Stomach smooth muscle (tissue), 2 donors: Measurements from ENCODE around the gene VCL.
"Not testable (repeated sequence)": the region's sequence is repeated elsewhere in the genome, so short reads cannot be mapped to it uniquely, and the experiment has no call there.

Experiments used
- H3K27ac ChIP-seq: one replicate; pipeline ENCODE4 v1.7.0; 2013; ENCODE audit warnings: mild to moderate bottlenecking, low read length, inconsistent platforms
- H3K27me3 ChIP-seq, 2 donors: one replicate each; pipeline ENCODE4 v1.7.0; 2013; ENCODE audit warnings: low read length in 2 of 2; ENCODE audit not compliant: insufficient read depth in 2 of 2, control insufficient read depth in 1 of 2
- H3K36me3 ChIP-seq, 2 donors: one replicate each; pipeline ENCODE4 v1.7.0; 2013; ENCODE audit warnings: low read length in 2 of 2; ENCODE audit not compliant: control insufficient read depth in 2 of 2, insufficient read depth in 2 of 2
- H3K4me1 ChIP-seq: one replicate; pipeline ENCODE4 v1.7.0; 2013; ENCODE audit warnings: low read length; ENCODE audit not compliant: control insufficient read depth, insufficient read depth
- H3K4me3 ChIP-seq, 2 donors: one replicate each; pipeline ENCODE4 v1.7.0; 2013; ENCODE audit warnings: low read length in 2 of 2
- H3K9ac ChIP-seq, 2 donors: one replicate each; pipeline ENCODE4 v1.7.0; 2013; ENCODE audit warnings: low read length in 2 of 2, mild to moderate bottlenecking in 1 of 2
- H3K9me3 ChIP-seq, 2 donors: one replicate each; pipeline ENCODE4 v1.7.0; 2013; ENCODE audit warnings: low read length in 2 of 2; ENCODE audit not compliant: control insufficient read depth in 2 of 2
- donor health status: healthy.
- donor health status: Pancreatic carcinoma.

VCL gene

DNA sequence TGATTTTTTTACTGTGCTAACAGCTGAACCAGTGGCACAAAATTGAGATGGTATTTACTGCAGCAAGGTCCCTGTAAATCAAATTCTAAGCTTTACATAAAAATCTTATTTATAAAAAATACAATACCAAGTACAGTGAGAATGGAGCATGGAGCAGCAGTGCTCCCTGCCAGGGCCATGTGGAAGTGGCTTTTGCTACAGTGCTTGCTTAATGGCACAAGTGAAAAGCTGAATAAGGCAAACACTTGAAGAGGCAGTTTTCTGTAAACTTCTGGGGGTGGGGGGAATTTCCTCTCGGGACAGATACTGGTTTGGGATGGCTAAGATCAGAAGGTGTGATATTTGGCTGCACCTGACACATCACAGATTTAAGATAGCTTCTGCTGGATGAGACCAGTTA is 125.2 kb downstream of the VCL start:
- H3K27ac ChIP-seq = no peak overlapping the region
- H3K9ac ChIP-seq = no peak overlapping the region
- peaks cover 6% of the 10 kb centered on the region for H3K4me1 ChIP-seq
- H3K4me3 ChIP-seq = no peak overlapping the region
- peaks cover 47 to 50% of the 10 kb centered on the region in 2 donors for H3K36me3 ChIP-seq
- H3K9me3 ChIP-seq = no peaks in the 10 kb centered on the region
- no peaks in the 10 kb centered on the region for H3K27me3 ChIP-seq

DNA sequence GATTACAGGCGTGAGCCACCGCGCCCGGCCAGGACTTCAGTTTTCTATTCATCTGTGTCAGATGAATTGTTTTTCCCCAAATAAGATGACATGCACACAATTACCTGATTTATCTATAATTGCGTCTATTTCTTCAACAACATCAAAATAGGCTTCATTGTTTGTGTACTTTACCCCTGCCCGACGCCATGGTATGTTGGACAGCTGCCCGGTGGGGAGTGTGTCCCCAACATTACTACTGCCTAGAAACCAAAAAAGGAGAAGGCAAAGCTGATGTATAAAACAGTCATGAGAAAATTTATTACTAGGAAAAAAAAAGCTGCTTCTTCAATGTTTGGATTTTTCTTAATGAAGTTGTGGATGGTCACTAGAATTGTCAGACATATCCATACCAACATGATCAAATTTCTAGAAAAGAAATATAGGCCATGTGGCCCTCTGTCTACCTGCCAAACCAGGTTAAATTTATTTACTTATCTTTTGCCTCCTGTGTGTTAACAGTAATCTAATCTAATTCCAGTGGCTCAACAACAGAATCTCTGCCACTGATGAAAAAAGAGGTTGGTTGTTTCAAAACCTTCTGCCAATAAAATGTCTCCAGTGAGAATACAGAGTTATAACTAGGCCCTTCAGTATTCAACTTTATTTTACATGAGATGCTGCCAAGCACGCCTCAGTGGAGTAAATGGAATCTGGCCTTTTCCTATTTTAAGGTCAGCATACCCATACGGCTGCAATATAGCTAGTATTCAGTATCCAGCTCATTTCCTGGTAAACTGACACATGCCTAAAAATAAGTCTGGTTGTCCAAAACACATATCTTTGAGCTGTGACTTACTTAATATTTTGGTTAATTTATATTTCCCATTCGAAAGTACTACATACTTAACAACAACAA is 136.3 kb downstream of the VCL start:
- H3K9me3 ChIP-seq = no peaks in the 10 kb centered on the region
- peaks cover 34 to 48% of the 10 kb centered on the region in 2 donors for H3K36me3 ChIP-seq
- no peaks in the 10 kb centered on the region for H3K27me3 ChIP-seq
- H3K4me1 ChIP-seq = no peaks in the 10 kb centered on the region
- no peak overlapping the region for H3K4me3 ChIP-seq
- no peak overlapping the region for H3K27ac ChIP-seq
- no peak overlapping the region for H3K9ac ChIP-seq

DNA sequence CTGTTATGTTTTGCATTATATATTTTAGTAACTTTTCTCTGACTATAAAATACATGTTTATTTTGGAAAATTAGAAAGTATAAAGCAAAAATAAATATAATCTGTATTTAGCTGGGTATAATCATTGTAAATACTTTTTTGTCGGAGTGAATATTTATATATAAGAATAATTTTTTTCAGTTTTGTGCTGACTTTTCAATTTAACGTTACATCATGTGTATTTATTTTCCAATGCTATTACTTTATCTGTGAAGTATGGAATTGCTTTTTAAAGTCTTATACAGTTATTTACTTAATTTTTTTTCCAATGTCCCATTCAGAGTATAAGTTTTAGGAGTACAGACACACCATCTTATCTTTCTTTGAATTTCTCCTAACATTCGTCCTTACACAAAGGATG is 137.5 kb downstream of the VCL start:
- no peak overlapping the region for H3K27ac ChIP-seq
- H3K9me3 ChIP-seq = no peaks in the 10 kb centered on the region
- H3K9ac ChIP-seq = no peak overlapping the region
- H3K4me3 ChIP-seq = no peak overlapping the region
- H3K36me3 ChIP-seq = peaks cover 28 to 43% of the 10 kb centered on the region in 2 donors
- no peaks in the 10 kb centered on the region for H3K27me3 ChIP-seq
- no peaks in the 10 kb centered on the region for H3K4me1 ChIP-seq

DNA sequence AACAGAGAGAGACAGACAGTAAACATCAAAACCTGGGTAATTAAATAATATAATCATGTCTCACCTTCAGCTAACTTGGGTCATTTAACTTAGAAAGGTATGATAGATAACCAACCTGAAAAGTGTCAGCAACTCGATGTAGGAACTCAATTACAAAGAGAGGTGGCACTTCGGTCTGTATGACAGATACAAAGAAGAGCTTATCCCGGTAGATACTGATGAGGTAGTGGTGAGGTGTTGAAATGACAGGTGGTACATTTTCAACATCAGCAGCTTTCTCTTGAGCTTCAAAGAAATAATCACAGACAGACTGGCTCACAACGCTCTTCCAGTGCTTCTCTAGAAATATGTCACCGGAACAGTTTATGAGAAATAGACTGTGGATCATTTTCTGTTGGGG is 140.1 kb downstream of the VCL start:
- H3K36me3 ChIP-seq = peaks cover 21 to 37% of the 10 kb centered on the region in 2 donors

DNA sequence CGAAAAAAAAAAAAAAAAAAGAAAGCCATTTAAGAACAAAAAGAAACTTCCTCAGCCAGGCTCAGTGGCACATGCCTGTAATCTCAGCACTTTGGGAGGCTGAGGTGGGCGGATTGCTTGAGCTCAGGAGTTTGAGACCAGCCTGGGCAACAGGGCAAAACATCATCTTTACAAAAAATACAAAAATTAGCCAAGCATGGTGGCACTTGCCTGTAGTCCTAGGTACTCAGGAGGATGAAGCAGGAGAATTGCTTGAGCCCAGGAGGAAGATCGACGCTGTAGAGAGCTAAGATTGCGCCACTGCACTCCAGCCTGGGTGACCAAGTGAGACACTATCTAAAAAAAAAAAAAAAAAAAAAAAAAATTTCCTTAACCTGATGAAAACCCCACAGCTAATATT is 140.7 kb downstream of the VCL start:
- not testable (repeated sequence) for H3K27me3 ChIP-seq, H3K4me3 ChIP-seq, H3K27ac ChIP-seq, H3K9me3 ChIP-seq, H3K9ac ChIP-seq, H3K4me1 ChIP-seq
- H3K36me3 ChIP-seq = peaks cover 19 to 37% of the 10 kb centered on the region in 2 donors

More for the DNA sequence above, 140.1 kb downstream of the VCL start:
- no peak overlapping the region for H3K4me3 ChIP-seq
- H3K27ac ChIP-seq = no peak overlapping the region
- H3K4me1 ChIP-seq = no peaks in the 10 kb centered on the region
- no peaks in the 10 kb centered on the region for H3K9me3 ChIP-seq
- no peak overlapping the region for H3K9ac ChIP-seq
- no peaks in the 10 kb centered on the region for H3K27me3 ChIP-seq

DNA sequence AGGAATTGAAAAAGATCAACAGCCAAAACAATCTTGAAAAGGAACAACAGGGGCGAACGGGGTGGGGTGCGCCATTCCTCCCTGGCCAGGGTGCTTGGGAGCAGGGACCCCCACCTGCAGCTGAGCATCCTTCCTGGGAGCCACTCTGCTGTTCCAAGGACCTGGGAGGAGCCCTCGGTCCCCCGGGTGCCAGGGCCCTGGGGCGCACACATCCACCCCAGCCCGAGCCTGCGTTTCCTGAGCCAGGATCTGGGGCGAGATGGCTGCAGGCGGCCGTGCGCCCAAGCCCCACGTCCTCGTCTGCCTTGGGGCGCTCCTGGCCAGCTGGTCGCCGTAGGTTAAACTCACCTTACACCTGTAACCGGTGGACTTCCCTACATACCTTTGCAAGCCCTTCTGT is 142.1 kb downstream of the VCL start:
- Histone ChIP-seq H3K9ac (no peak overlapping the region), H3K4me1 (peaks cover 3% of the 10 kb centered on the region), H3K27ac (no peak overlapping the region), H3K36me3 (peaks cover 15 to 27% of the 10 kb centered on the region in 2 donors), H3K4me3 (no peak overlapping the region), H3K9me3 (no peaks in the 10 kb centered on the region), H3K27me3 (no peaks in the 10 kb centered on the region)

DNA sequence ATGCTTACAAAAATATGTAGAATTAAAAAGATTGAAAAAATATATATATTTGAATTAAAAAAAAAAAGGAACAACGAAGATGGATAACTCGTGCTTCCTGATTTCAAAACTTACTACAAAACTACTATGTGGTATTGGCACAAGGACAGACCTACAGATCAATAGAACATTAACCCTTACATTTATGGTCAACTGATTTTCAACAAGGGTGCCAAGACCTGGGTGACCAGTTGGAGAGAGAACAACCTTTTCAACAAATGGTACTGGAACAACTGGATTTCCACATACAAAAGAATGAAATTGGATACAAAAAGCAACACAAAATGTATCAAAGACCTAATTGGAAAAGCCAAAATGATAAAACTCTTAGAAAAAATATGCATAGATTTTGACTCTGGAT is 142.6 kb downstream of the VCL start:
- H3K36me3 ChIP-seq = peaks cover 15 to 25% of the 10 kb centered on the region in 2 donors
- no peak overlapping the region for H3K9ac ChIP-seq
- no peaks in the 10 kb centered on the region for H3K27me3 ChIP-seq
- H3K4me3 ChIP-seq = no peak overlapping the region
- peaks cover 3% of the 10 kb centered on the region for H3K4me1 ChIP-seq
- no peak overlapping the region for H3K27ac ChIP-seq
- no peaks in the 10 kb centered on the region for H3K9me3 ChIP-seq

DNA sequence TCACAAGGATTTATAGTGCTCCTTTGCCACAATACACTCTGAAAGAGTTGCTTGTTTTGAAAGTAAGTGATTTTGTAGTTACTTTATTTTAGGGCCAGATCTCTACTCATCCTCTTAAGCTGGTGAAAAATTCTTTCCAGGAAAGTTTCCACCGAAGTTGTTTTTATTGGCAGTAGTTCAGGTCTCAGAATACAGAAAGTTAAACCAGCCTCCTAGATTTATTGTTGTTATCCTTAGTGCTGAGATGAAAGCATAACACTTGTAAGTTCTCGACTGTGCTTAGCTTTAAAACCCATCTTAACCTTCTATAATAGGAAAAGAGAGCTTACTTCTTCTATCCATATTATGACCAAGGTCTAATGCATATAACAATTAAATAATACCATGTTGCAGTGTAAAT is 147.2 kb downstream of the VCL start:
- Histone ChIP-seq H3K9ac (no peak overlapping the region), H3K27ac (no peak overlapping the region), H3K4me1 (peaks cover 3% of the 10 kb centered on the region), H3K9me3 (no peaks in the 10 kb centered on the region), H3K4me3 (no peak overlapping the region), H3K36me3 (no peaks in the 10 kb centered on the region), H3K27me3 (no peaks in the 10 kb centered on the region)

DNA sequence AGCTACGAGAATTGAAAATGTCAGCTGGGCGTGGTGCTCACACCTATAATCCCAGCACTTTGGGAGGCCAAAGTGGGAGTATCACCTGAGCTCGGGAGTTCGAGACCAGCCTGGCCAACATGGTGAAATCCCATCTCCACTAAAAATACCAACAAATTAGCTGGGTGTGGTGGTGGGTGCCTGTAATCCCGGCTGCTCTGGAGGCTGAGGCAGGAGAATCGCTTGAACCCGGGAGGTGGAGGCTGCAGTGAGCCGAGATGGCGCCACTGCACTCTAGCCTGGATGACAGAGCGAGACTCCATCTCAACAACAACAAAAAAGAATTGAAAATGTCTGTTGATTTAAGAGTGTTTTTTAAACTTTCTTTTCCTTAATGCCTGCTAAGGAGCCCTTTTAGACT is 149.1 kb downstream of the VCL start:
- not testable (repeated sequence) for H3K27ac ChIP-seq, H3K36me3 ChIP-seq, H3K4me3 ChIP-seq, H3K4me1 ChIP-seq, H3K27me3 ChIP-seq, H3K9me3 ChIP-seq, H3K9ac ChIP-seq

DNA sequence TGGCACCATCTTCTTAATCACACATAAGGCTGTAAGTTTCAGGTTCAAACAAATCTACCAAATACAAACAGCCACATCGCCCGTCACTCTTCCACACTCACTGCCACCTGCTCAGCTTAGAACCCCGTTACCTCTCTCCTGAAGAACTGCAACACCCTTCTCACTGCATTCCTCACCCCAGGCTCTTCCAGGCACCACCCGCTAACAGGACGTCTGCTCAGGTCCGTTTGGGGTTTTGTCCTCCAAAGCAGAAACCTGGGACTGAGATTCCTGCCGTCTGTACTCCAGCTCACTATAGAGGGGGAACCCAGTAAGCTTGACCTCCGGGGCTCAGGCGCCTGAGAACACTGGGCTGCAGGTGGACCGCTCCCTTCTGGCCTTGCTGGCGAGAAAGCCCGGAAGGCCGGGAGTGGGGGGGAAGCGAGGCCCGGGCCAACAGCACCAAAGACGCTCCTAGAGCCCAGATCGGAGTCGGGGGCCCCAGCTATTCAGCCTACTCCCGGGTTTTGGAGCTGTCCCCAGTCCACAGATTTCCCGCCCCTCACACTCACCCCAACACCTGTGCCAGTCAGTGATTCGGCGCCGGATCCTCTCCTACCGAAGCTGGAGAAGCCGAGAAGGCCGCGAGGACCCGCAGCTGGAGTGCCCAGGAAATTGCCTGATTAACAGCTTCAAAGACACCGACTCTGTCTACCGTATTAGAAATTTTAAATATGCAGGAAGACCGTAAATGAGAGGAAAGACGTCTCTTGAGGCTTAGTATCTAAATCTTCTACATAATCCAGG is 152.5 kb downstream of the VCL start, which contains the start of gene AP3M1:
Gene AP3M1, minus strand, starts transcription at position 625 of the 786 bp plus-strand sequence. CDS start 12,449 bp downstream, outside the sequence.
- H3K4me3 ChIP-seq = peak within 1 kb of the TSS; percentile 97
- no peaks in the 10 kb centered on the region for H3K27me3 ChIP-seq
- no peaks in the 10 kb centered on the region for H3K9me3 ChIP-seq
- peak within 1 kb of the TSS; percentile 95 for H3K27ac ChIP-seq
- peaks cover 16% of the 10 kb centered on the region for H3K4me1 ChIP-seq
- no peaks in the 10 kb centered on the region for H3K36me3 ChIP-seq
- H3K9ac ChIP-seq = peak within 1 kb of the TSS; percentile 95 to 96
